DND-41 (cell line): Measurements from ENCODE around the gene RNASE3.
A peak's percentile ranks its signal among the peaks of the same experiment; 100 is the strongest.

Source experiments
- ATAC-seq: fragments of 200-7000 bp; cut with Tn5 transposase; 3 replicates; pipeline ENCODE4 v1.9.1; 2021; ENCODE audit warnings: low read depth; ENCODE audit not compliant: insufficient read depth
- DNase-seq: peaks from one replicate; pipeline ENCODE4 v3.0.0-alpha.2; 2020
- H2AFZ ChIP-seq: 2 replicates; pipeline ENCODE4 v1.6.0; 2012; ENCODE audit warnings: low read depth, low read length
- H3K27ac ChIP-seq: 2 replicates; pipeline ENCODE4 v1.5.1; 2012; ENCODE audit warnings: low read length, inconsistent platforms
- H3K27me3 ChIP-seq: fragments of 200-600 bp; sonication (generic); 2 replicates; pipeline ENCODE4 v1.6.0; 2012; ENCODE audit warnings: low read length, mild to moderate bottlenecking, inconsistent platforms; ENCODE audit not compliant: insufficient read depth, poor library complexity
- H3K36me3 ChIP-seq: 2 replicates; pipeline ENCODE4 v1.5.1; 2012; ENCODE audit warnings: low read length, inconsistent platforms; ENCODE audit not compliant: insufficient read depth
- H3K4me1 ChIP-seq: 2 replicates; pipeline ENCODE4 v1.5.1; 2012; ENCODE audit warnings: mild to moderate bottlenecking, low read length; ENCODE audit not compliant: insufficient read depth
- H3K4me2 ChIP-seq: 2 replicates; pipeline ENCODE4 v1.6.0; 2012; ENCODE audit warnings: mild to moderate bottlenecking, moderate library complexity, low read length, inconsistent platforms; ENCODE audit not compliant: insufficient read depth
- H3K4me3 ChIP-seq, 2 experiments: fragments of 200-600 bp in 1 of 2; shearing (Covaris generic) in 1 of 2; 2 replicates each; pipeline ENCODE4 v1.5.1; 2012 to 2016; ENCODE audit warnings: inconsistent platforms in 2 of 2, low read length in 2 of 2, mild to moderate bottlenecking in 2 of 2, low read depth in 1 of 2, moderate library complexity in 1 of 2
- H3K79me2 ChIP-seq: 2 replicates; pipeline ENCODE4 v1.6.0; 2012; ENCODE audit warnings: low read length, inconsistent platforms; ENCODE audit not compliant: insufficient read depth
- H3K9ac ChIP-seq: 2 replicates; pipeline ENCODE4 v1.6.0; 2012; ENCODE audit warnings: low read depth, mild to moderate bottlenecking, inconsistent platforms, low read length, moderate library complexity
- H3K9me3 ChIP-seq: 2 replicates; pipeline ENCODE4 v1.5.1; 2012; ENCODE audit warnings: low read length, moderate library complexity, mild to moderate bottlenecking, inconsistent platforms; ENCODE audit not compliant: insufficient read depth, severe bottlenecking
- H4K20me1 ChIP-seq: 2 replicates; pipeline ENCODE4 v1.6.0; 2012; ENCODE audit warnings: low read length; ENCODE audit not compliant: insufficient read depth
- CTCF ChIP-seq: IDR thresholded peaks from 2 replicates; pipeline ENCODE4 v1.5.1; 2012; ENCODE audit warnings: borderline replicate concordance, low read length, moderate library complexity, mild to moderate bottlenecking; ENCODE audit not compliant: poor library complexity, severe bottlenecking; ENCODE audit errors: extremely low read depth
- EZH2 ChIP-seq: IDR thresholded peaks from 3 replicates; pipeline ENCODE4 v1.6.1; 2012; ENCODE audit warnings: borderline replicate concordance, low read depth, mild to moderate bottlenecking, moderate library complexity, low read length, inconsistent platforms; ENCODE audit not compliant: severe bottlenecking

RNASE3 gene

GRCh38 chr14:20857630-20858261, 33.4 kb upstream of the RNASE3 start:
- Histone ChIP-seq H2AFZ (peak overlapping the region; percentile 21; the same call in 1 of the 2 replicates), H3K36me3 (no peaks in the 10 kb centered on the region), H3K27me3 (peaks cover 6% of the 10 kb centered on the region), H3K79me2 (no peaks in the 10 kb centered on the region), H3K27ac (no peak overlapping the region), H3K4me3 (no peak overlapping the region), H3K4me2 (no peak overlapping the region), H3K4me1 (no peaks in the 10 kb centered on the region), H3K9me3 (no peaks in the 10 kb centered on the region), H4K20me1 (no peaks in the 10 kb centered on the region), H3K9ac (no peak overlapping the region)
- TF ChIP-seq CTCF: peak; percentile 95
- no peak for TF ChIP-seq EZH2
- ATAC-seq (peak; percentile 86), DNase-seq (peak; percentile 70)

GRCh38 chr14:20866194-20866593, 25.0 kb upstream of the RNASE3 start:
- H3K4me3 ChIP-seq: no peak overlapping the region
- H3K9me3 ChIP-seq: no peaks in the 10 kb centered on the region
- no peak overlapping the region for H3K9ac ChIP-seq
- H2AFZ ChIP-seq: no peak overlapping the region
- H3K79me2 ChIP-seq: no peaks in the 10 kb centered on the region
- H3K4me1 ChIP-seq: no peaks in the 10 kb centered on the region
- TF ChIP-seq CTCF (no peak), EZH2 (no peak)
- H3K27ac ChIP-seq: no peak overlapping the region
- DNase-seq (no peak), ATAC-seq (no peak)
- no peaks in the 10 kb centered on the region for H4K20me1 ChIP-seq
- no peaks in the 10 kb centered on the region for H3K36me3 ChIP-seq
- peaks cover 20% of the 10 kb centered on the region for H3K27me3 ChIP-seq
- no peak overlapping the region for H3K4me2 ChIP-seq

GRCh38 chr14:20866963-20867362, 24.2 kb upstream of the RNASE3 start:
- Histone ChIP-seq H3K27me3 (peaks cover 22% of the 10 kb centered on the region), H3K9ac (no peak overlapping the region), H2AFZ (no peak overlapping the region), H3K36me3 (no peaks in the 10 kb centered on the region), H4K20me1 (no peaks in the 10 kb centered on the region), H3K4me1 (no peaks in the 10 kb centered on the region), H3K9me3 (no peaks in the 10 kb centered on the region), H3K4me3 (no peak overlapping the region), H3K27ac (no peak overlapping the region), H3K79me2 (no peaks in the 10 kb centered on the region), H3K4me2 (no peak overlapping the region)
- DNase-seq: peak; percentile 10
- no peak for ATAC-seq
- TF ChIP-seq CTCF (peak; percentile 55), EZH2 (no peak)
